Immature natural killer cell (primary cell): ENCODE measurements around the gene NBPF3. TPM values are rescaled to one million over a fixed set of nuclear protein-coding genes. Genes with fewer than 3 reads are reported as not detected.

Experiments used
- DNase-seq, 3 donors: peaks; one replicate each; pipeline ENCODE4 v3.0.0; 2022; ENCODE audit warnings: mixed read lengths in 1 of 3
- H3K27ac Mint-ChIP-seq, 6 donors: one replicate each; pipeline ENCODE4 v1.8.0; 2020; ENCODE audit warnings: mixed read lengths in 6 of 6, mild to moderate bottlenecking in 5 of 6, inconsistent platforms in 4 of 6, moderate library complexity in 3 of 6
- H3K27me3 Mint-ChIP-seq, 3 donors: one replicate each; pipeline ENCODE4 v1.8.0; 2020 to 2021; ENCODE audit warnings: low read depth in 3 of 3, mild to moderate bottlenecking in 3 of 3, mixed read lengths in 3 of 3, moderate library complexity in 3 of 3, inconsistent platforms in 1 of 3
- H3K36me3 Mint-ChIP-seq, 3 donors: one replicate each; pipeline ENCODE4 v1.8.0; 2020; ENCODE audit warnings: mixed read lengths in 3 of 3, inconsistent platforms in 2 of 3, mild to moderate bottlenecking in 2 of 3
- H3K4me1 Mint-ChIP-seq, 2 donors: one replicate each; pipeline ENCODE4 v1.8.0; 2020; ENCODE audit warnings: inconsistent platforms in 2 of 2, mild to moderate bottlenecking in 2 of 2, mixed read lengths in 2 of 2, moderate library complexity in 1 of 2
- H3K4me3 Mint-ChIP-seq, 5 donors: one replicate each; pipeline ENCODE4 v1.8.0; 2020; ENCODE audit warnings: mild to moderate bottlenecking in 5 of 5, mixed read lengths in 5 of 5, inconsistent platforms in 3 of 5, moderate library complexity in 3 of 5
- H3K9me3 Mint-ChIP-seq, 6 donors: one replicate each; pipeline ENCODE4 v1.8.0; 2020; ENCODE audit warnings: mild to moderate bottlenecking in 6 of 6, mixed read lengths in 6 of 6, inconsistent platforms in 4 of 6, moderate library complexity in 3 of 6
- polyA plus RNA-seq, 3 donors: library from polyadenylated mRNA; unstranded; fragments of 300-500 nt; fragmentation: Illumina TruSeq; gene quantifications; one replicate each; pipeline ENCODE4 v1.2.3, GENCODE V29; 2021

NBPF3 gene
- polyA plus RNA-seq, 3 donors from 2014 or later: 3.2 to 12.7 (median 7.0) TPM

GRCh38 chr1:21491488-21492355, 51.8 kb downstream of the NBPF3 start:
- H3K27ac Mint-ChIP-seq: no peak overlapping the region
- no peak overlapping the region for H3K4me3 Mint-ChIP-seq
- peaks cover 3 to 17% (median 12%) of the 10 kb centered on the region in 3 donors for H3K27me3 Mint-ChIP-seq
- no peaks in the 10 kb centered on the region for H3K36me3 Mint-ChIP-seq
- no peak for DNase-seq
- H3K9me3 Mint-ChIP-seq: no peaks in the 10 kb centered on the region
- H3K4me1 Mint-ChIP-seq: peaks cover 5 to 7% of the 10 kb centered on the region in 2 donors

GRCh38 chr1:21492356-21492625, 52.4 kb downstream of the NBPF3 start:
- H3K4me3 Mint-ChIP-seq: no peak overlapping the region
- H3K36me3 Mint-ChIP-seq: no peaks in the 10 kb centered on the region
- no peaks in the 10 kb centered on the region for H3K9me3 Mint-ChIP-seq
- no peak overlapping the region for H3K27ac Mint-ChIP-seq
- peaks cover 5 to 7% of the 10 kb centered on the region in 2 donors for H3K4me1 Mint-ChIP-seq
- H3K27me3 Mint-ChIP-seq: peaks cover 3 to 15% (median 11%) of the 10 kb centered on the region in 3 donors
- no peak for DNase-seq

GRCh38 chr1:21494196-21494595, 54.3 kb downstream of the NBPF3 start:
- H3K36me3 Mint-ChIP-seq: no peaks in the 10 kb centered on the region
- no peaks in the 10 kb centered on the region for H3K4me1 Mint-ChIP-seq
- H3K27me3 Mint-ChIP-seq: peaks cover 3 to 13% (median 8%) of the 10 kb centered on the region in 3 donors
- H3K9me3 Mint-ChIP-seq: no peaks in the 10 kb centered on the region
- no peak overlapping the region for H3K27ac Mint-ChIP-seq
- no peak overlapping the region for H3K4me3 Mint-ChIP-seq
- no peak for DNase-seq

GRCh38 chr1:21495225-21495820, 55.4 kb downstream of the NBPF3 start:
- Mint-ChIP-seq H3K4me3 (no peak overlapping the region), H3K27ac (no peak overlapping the region), H3K27me3 (peaks cover 3 to 13% (median 8%) of the 10 kb centered on the region in 3 donors), H3K9me3 (no peaks in the 10 kb centered on the region), H3K4me1 (no peaks in the 10 kb centered on the region), H3K36me3 (no peaks in the 10 kb centered on the region)
- DNase-seq: no peak

GRCh38 chr1:21496063-21496462, 56.1 kb downstream of the NBPF3 start:
- no peak overlapping the region for H3K27ac Mint-ChIP-seq
- no peaks in the 10 kb centered on the region for H3K4me1 Mint-ChIP-seq
- no peak for DNase-seq
- no peak overlapping the region for H3K4me3 Mint-ChIP-seq
- H3K36me3 Mint-ChIP-seq: no peaks in the 10 kb centered on the region
- H3K27me3 Mint-ChIP-seq: peaks cover 3 to 13% (median 6%) of the 10 kb centered on the region in 3 donors
- H3K9me3 Mint-ChIP-seq: no peaks in the 10 kb centered on the region

- Mint-ChIP-seq H3K27ac (no peak overlapping the region), H3K36me3 (no peaks in the 10 kb centered on the region), H3K9me3 (no peaks in the 10 kb centered on the region), H3K4me3 (no peak overlapping the region), H3K4me1 (no peaks in the 10 kb centered on the region), H3K27me3 (peaks cover 3 to 13% (median 6%) of the 10 kb centered on the region in 3 donors)
- DNase-seq: no peak
Measured at GRCh38 chr1:21496886-21497285, 56.9 kb downstream of the NBPF3 start.

GRCh38 chr1:21497466-21498061, 57.6 kb downstream of the NBPF3 start:
- H3K4me3 Mint-ChIP-seq: no peak overlapping the region
- H3K27ac Mint-ChIP-seq: no peak overlapping the region
- no peak for DNase-seq
- peaks cover 3 to 8% (median 6%) of the 10 kb centered on the region in 3 donors for H3K27me3 Mint-ChIP-seq
- H3K36me3 Mint-ChIP-seq: no peaks in the 10 kb centered on the region
- no peaks in the 10 kb centered on the region for H3K4me1 Mint-ChIP-seq
- H3K9me3 Mint-ChIP-seq: no peaks in the 10 kb centered on the region

- DNase-seq: no peak
- Mint-ChIP-seq H3K36me3 (no peaks in the 10 kb centered on the region), H3K4me1 (no peaks in the 10 kb centered on the region), H3K27me3 (peaks cover 3 to 4% (median 4%) of the 10 kb centered on the region in 3 donors), H3K4me3 (no peak overlapping the region), H3K27ac (no peak overlapping the region), H3K9me3 (no peaks in the 10 kb centered on the region)
Measured at GRCh38 chr1:21499283-21499950, 59.5 kb downstream of the NBPF3 start.

GRCh38 chr1:21503706-21504377, 63.9 kb downstream of the NBPF3 start:
- Mint-ChIP-seq H3K36me3 (no peaks in the 10 kb centered on the region), H3K4me1 (peaks cover 2 to 4% of the 10 kb centered on the region in 2 donors), H3K9me3 (no peaks in the 10 kb centered on the region), H3K27ac (no peak overlapping the region), H3K4me3 (no peak overlapping the region), H3K27me3 (peaks cover 0 to 17% (median 9%) of the 10 kb centered on the region in 3 donors)
- DNase-seq: no peak

GRCh38 chr1:21506804-21507203, 66.9 kb downstream of the NBPF3 start:
- H3K4me3 Mint-ChIP-seq: no peak overlapping the region
- H3K4me1 Mint-ChIP-seq: peaks cover 4 to 13% of the 10 kb centered on the region in 2 donors
- no peak for DNase-seq
- no peaks in the 10 kb centered on the region for H3K36me3 Mint-ChIP-seq
- peaks cover 0 to 31% (median 15%) of the 10 kb centered on the region in 3 donors for H3K27me3 Mint-ChIP-seq
- no peaks in the 10 kb centered on the region for H3K9me3 Mint-ChIP-seq
- H3K27ac Mint-ChIP-seq: no peak overlapping the region

GRCh38 chr1:21507511-21508270, 67.8 kb downstream of the NBPF3 start:
- no peak for DNase-seq
- no peaks in the 10 kb centered on the region for H3K36me3 Mint-ChIP-seq
- H3K27ac Mint-ChIP-seq: no peak overlapping the region
- H3K9me3 Mint-ChIP-seq: no peaks in the 10 kb centered on the region
- H3K4me1 Mint-ChIP-seq: peaks cover 4 to 13% of the 10 kb centered on the region in 2 donors
- H3K27me3 Mint-ChIP-seq: peaks cover 0 to 34% (median 15%) of the 10 kb centered on the region in 3 donors
- H3K4me3 Mint-ChIP-seq: peak overlapping the region in 2 of 5 donors; percentile 9 to 21

GRCh38 chr1:21508580-21509350, 68.8 kb downstream of the NBPF3 start:
- DNase-seq: peak; percentile 25 to 29 (median 28)
- H3K4me1 Mint-ChIP-seq: peaks cover 4 to 13% of the 10 kb centered on the region in 2 donors
- H3K9me3 Mint-ChIP-seq: no peaks in the 10 kb centered on the region
- no peaks in the 10 kb centered on the region for H3K36me3 Mint-ChIP-seq
- no peak overlapping the region for H3K27ac Mint-ChIP-seq
- peaks cover 0 to 33% (median 15%) of the 10 kb centered on the region in 3 donors for H3K27me3 Mint-ChIP-seq
- H3K4me3 Mint-ChIP-seq: peak overlapping the region; percentile 5 to 75 (median 67)
